ENCODE results near the gene PCDHA9. TPM values are rescaled to one million over a fixed set of nuclear protein-coding genes. Genes with fewer than 3 reads are reported as not detected.

Gene PCDHA9
- total and polyA plus RNA-seq, 2 donors from 2014 or later: 0.85 TPM; not detected in 1

DNA sequence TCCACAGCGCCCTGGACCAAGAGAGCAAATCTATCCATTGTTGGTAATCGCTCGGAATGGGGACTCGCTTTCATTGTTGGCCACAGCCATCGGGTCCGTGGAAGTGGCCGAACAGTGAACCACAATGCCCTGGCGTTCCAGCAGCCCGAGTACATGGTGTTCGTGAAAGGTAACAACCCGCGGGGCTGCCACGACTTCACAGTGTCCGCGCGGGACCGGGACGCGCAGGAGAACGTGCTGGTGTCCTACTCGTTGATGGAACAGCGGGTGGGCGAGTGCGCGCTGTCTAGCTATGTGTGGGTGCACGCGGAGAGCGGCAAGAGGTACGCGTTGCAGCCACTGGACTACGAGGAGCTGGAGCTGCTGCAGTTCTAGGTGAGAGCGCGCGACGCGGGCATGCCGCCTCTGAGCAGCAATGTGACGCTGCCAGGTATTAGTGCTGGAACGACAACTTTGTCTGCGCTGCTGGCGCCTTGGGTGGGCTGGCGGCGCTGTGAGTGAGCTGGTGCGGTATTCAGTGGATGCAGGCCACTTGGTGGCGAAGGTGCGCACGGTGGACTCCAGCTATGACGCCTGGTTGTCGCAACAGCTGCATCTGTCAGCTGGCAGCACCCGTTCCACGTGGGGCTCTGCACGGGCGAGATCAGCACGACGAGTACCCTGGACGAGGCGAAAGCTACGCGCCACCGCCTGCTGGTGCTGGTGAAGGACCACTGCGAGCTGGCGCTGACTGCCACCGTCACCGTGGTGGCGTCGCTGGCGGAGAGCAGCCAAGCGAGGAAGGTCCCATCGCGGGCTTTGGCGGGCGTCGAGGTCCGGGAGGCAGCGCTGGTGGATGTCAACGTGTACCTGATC, 14.5 kb downstream of the PCDHA9 start:
- no peak overlapping the region for H3K4me3 ChIP-seq (ENCODE audit: low read length in 3 of 3)
- no peak overlapping the region for H3K9ac ChIP-seq (ENCODE audit: low read length in 3 of 3)
- intact Hi-C loops (cut with DNase I): no loop called here
- H3K9me3 ChIP-seq (ENCODE audit: control insufficient read depth in 2 of 3, insufficient read depth in 1 of 3, low read length in 3 of 3): peaks cover 0 to 28% (median 6%) of the 10 kb centered on the region in 3 donors
- H3K27ac ChIP-seq (ENCODE audit: low read depth in 2 of 2, low read length in 2 of 2): no peak overlapping the region
- TF ChIP-seq, protein P1, sequence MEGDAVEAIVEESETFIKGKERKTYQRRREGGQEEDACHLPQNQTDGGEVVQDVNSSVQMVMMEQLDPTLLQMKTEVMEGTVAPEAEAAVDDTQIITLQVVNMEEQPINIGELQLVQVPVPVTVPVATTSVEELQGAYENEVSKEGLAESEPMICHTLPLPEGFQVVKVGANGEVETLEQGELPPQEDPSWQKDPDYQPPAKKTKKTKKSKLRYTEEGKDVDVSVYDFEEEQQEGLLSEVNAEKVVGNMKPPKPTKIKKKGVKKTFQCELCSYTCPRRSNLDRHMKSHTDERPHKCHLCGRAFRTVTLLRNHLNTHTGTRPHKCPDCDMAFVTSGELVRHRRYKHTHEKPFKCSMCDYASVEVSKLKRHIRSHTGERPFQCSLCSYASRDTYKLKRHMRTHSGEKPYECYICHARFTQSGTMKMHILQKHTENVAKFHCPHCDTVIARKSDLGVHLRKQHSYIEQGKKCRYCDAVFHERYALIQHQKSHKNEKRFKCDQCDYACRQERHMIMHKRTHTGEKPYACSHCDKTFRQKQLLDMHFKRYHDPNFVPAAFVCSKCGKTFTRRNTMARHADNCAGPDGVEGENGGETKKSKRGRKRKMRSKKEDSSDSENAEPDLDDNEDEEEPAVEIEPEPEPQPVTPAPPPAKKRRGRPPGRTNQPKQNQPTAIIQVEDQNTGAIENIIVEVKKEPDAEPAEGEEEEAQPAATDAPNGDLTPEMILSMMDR (IDR thresholded peaks at IDR 0.05; ENCODE audit: borderline replicate concordance, extremely low read depth, insufficient read depth): no peak
- no peaks in the 10 kb centered on the region for H3K36me3 ChIP-seq (ENCODE audit: control insufficient read depth in 2 of 3, insufficient read depth in 3 of 3, low read length in 3 of 3)
- FAIRE-seq (no peak), DNase-seq (peak in 1 of 5 donors; percentile 61)
- no peaks in the 10 kb centered on the region for H3K27me3 ChIP-seq (ENCODE audit: control insufficient read depth, insufficient read depth, low read length)
- no peaks in the 10 kb centered on the region for H3K4me1 ChIP-seq (ENCODE audit: control insufficient read depth in 2 of 3, insufficient read depth in 2 of 3, low read depth in 1 of 3, low read length in 3 of 3)

DNA sequence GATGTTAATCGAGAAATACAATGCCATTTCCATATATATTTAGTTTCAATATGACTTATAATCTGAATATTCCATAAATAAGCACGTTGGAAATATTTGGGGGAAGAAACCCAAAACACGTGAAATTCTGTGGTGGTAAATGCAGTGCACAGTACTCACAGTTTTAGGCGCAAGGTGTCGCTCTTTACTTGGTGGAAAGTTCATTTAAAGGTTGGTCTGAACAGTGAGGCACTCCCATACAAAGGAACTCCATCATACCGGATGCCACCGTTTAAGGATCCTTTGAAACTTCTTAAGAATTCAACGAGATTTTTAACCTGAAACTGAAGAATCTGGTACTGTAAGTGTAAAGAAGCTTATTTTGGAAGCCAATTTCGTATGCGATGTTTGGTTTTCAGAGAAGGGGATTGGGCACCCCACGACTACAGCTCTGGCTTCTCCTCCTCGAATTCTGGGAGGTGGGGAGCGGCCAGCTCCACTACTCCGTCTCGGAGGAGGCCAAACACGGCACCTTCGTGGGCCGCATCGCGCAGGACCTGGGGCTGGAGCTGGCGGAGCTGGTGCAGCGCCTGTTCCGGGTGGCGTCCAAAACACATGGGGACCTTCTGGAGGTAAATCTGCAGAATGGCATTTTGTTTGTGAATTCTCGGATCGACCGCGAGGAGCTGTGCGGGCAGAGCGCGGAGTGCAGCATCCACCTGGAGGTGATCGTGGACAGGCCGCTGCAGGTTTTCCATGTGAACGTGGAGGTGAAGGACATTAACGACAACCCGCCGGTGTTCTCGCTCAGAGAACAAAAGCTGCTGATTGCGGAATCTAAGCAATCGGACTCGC, 20.8 kb downstream of the PCDHA9 start, which contains the start of gene PCDHA11:
TSS of gene PCDHA11 (plus strand) at position 237 of the 834 bp plus-strand sequence. CDS start at position 384, 147 bp downstream.
- intact Hi-C loops (cut with DNase I): no loop called here
- peak in 2 of 5 donors; percentile 10 to 15 for DNase-seq
- no peaks in the 10 kb centered on the region for H3K36me3 ChIP-seq (ENCODE audit: control insufficient read depth in 2 of 3, insufficient read depth in 3 of 3, low read length in 3 of 3)
- H3K9ac ChIP-seq (ENCODE audit: low read length in 3 of 3): no peak within 1 kb of the TSS
- H3K27ac ChIP-seq (ENCODE audit: low read depth in 2 of 2, low read length in 2 of 2): no peak within 1 kb of the TSS
- no peaks in the 10 kb centered on the region for H3K4me1 ChIP-seq (ENCODE audit: control insufficient read depth in 2 of 3, insufficient read depth in 2 of 3, low read depth in 1 of 3, low read length in 3 of 3)
- TF ChIP-seq, protein P1 (IDR thresholded peaks at IDR 0.05; ENCODE audit: borderline replicate concordance, extremely low read depth, insufficient read depth): peak; percentile 25
- no peaks in the 10 kb centered on the region for H3K27me3 ChIP-seq (ENCODE audit: control insufficient read depth, insufficient read depth, low read length)
- H3K9me3 ChIP-seq (ENCODE audit: control insufficient read depth in 2 of 3, insufficient read depth in 1 of 3, low read length in 3 of 3): peaks cover 0 to 14% (median 3%) of the 10 kb centered on the region in 3 donors
- no peak for FAIRE-seq
- peak within 1 kb of the TSS in 2 of 3 donors; percentile 24 to 38 for H3K4me3 ChIP-seq (ENCODE audit: low read length in 3 of 3)

DNA sequence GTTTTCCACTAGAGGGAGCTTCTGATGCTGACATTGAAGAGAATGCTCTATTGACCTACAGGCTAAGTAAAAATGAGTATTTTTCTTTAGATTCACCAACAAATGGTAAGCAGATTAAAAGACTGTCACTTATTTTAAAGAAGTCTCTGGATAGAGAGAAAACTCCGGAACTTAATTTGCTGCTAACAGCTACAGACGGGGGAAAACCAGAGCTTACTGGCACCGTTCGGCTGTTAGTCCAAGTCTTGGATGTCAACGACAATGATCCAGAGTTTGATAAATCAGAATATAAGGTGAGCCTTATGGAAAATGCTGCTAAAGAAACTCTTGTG, 21.3 kb downstream of the PCDHA9 start:
- intact Hi-C loops (cut with DNase I): no loop called here
- Histone ChIP-seq H3K9me3 (ENCODE audit: control insufficient read depth in 2 of 3, insufficient read depth in 1 of 3, low read length in 3 of 3) (peaks cover 0 to 13% (median 3%) of the 10 kb centered on the region in 3 donors), H3K27ac (ENCODE audit: low read depth in 2 of 2, low read length in 2 of 2) (no peak overlapping the region), H3K4me3 (ENCODE audit: low read length in 3 of 3) (peak overlapping the region in 2 of 3 donors; percentile 24 to 38), H3K27me3 (ENCODE audit: control insufficient read depth, insufficient read depth, low read length) (no peaks in the 10 kb centered on the region), H3K36me3 (ENCODE audit: control insufficient read depth in 2 of 3, insufficient read depth in 3 of 3, low read length in 3 of 3) (no peaks in the 10 kb centered on the region), H3K4me1 (ENCODE audit: control insufficient read depth in 2 of 3, insufficient read depth in 2 of 3, low read depth in 1 of 3, low read length in 3 of 3) (no peaks in the 10 kb centered on the region), H3K9ac (ENCODE audit: low read length in 3 of 3) (no peak overlapping the region)
- DNase-seq (no peak), FAIRE-seq (no peak)
- TF ChIP-seq, protein P1 (IDR thresholded peaks at IDR 0.05; ENCODE audit: borderline replicate concordance, extremely low read depth, insufficient read depth): no peak
